Measurements from ENCODE around the gene TACO1.

Gene TACO1

GRCh38 chr17:63578027-63578768 lies 22.5 kb upstream of the TACO1 start:
- TF ChIP-seq CTCF (IDR thresholded peaks at IDR 0.05; ENCODE audit: low read depth, low read length), result no peak
- DNase-seq (ENCODE audit: low read depth in 2 of 2), result no peak
- H3K4me3 ChIP-seq (replicated peaks in 1 of 2; ENCODE audit: low read depth in 2 of 2, low read length in 2 of 2), result no peak overlapping the region

GRCh38 chr17:63578769-63579111 lies 22.0 kb upstream of the TACO1 start:
- no peak for TF ChIP-seq CTCF (IDR thresholded peaks at IDR 0.05; ENCODE audit: low read depth, low read length)
- no peak overlapping the region for H3K4me3 ChIP-seq (replicated peaks in 1 of 2; ENCODE audit: low read depth in 2 of 2, low read length in 2 of 2)
- DNase-seq (ENCODE audit: low read depth in 2 of 2), result no peak

- no peak for TF ChIP-seq CTCF (IDR thresholded peaks at IDR 0.05; ENCODE audit: low read depth, low read length)
- DNase-seq (ENCODE audit: low read depth in 2 of 2), result no peak
- no peak overlapping the region for H3K4me3 ChIP-seq (replicated peaks in 1 of 2; ENCODE audit: low read depth in 2 of 2, low read length in 2 of 2)
Observed at GRCh38 chr17:63579633-63580032, 21.1 kb upstream of the TACO1 start.

GRCh38 chr17:63587770-63588169 lies 12.9 kb upstream of the TACO1 start:
- TF ChIP-seq CTCF (IDR thresholded peaks at IDR 0.05; ENCODE audit: low read depth, low read length), result no peak
- H3K4me3 ChIP-seq (replicated peaks in 1 of 2; ENCODE audit: low read depth in 2 of 2, low read length in 2 of 2), result no peak overlapping the region
- peak in 1 of 2 donors; percentile 9 for DNase-seq (ENCODE audit: low read depth in 2 of 2)

GRCh38 chr17:63588797-63589196 lies 11.9 kb upstream of the TACO1 start:
- H3K4me3 ChIP-seq (replicated peaks in 1 of 2; ENCODE audit: low read depth in 2 of 2, low read length in 2 of 2), result no peak overlapping the region
- no peak for DNase-seq (ENCODE audit: low read depth in 2 of 2)
- no peak for TF ChIP-seq CTCF (IDR thresholded peaks at IDR 0.05; ENCODE audit: low read depth, low read length)

GRCh38 chr17:63589646-63590045 lies 11.0 kb upstream of the TACO1 start:
- TF ChIP-seq CTCF (IDR thresholded peaks at IDR 0.05; ENCODE audit: low read depth, low read length), result no peak
- no peak overlapping the region for H3K4me3 ChIP-seq (replicated peaks in 1 of 2; ENCODE audit: low read depth in 2 of 2, low read length in 2 of 2)
- no peak for DNase-seq (ENCODE audit: low read depth in 2 of 2)

- TF ChIP-seq CTCF (IDR thresholded peaks at IDR 0.05; ENCODE audit: low read depth, low read length), result no peak
- H3K4me3 ChIP-seq (replicated peaks in 1 of 2; ENCODE audit: low read depth in 2 of 2, low read length in 2 of 2), result no peak overlapping the region
- DNase-seq (ENCODE audit: low read depth in 2 of 2), result no peak
Observed at GRCh38 chr17:63592797-63593196, 7.9 kb upstream of the TACO1 start.

All from cardiac fibroblast (primary cell).